Activated CD8-positive, alpha-beta T cell treated with anti-CD3 and anti-CD28 coated beads for 36 hours (primary cell): ENCODE results near the gene GNRH2. TPM values are rescaled to one million over a fixed set of nuclear protein-coding genes. Genes with fewer than 3 reads are reported as not detected.
A peak's percentile ranks its signal among the peaks of the same experiment; 100 is the strongest.

Source experiments
- ATAC-seq: fragments of 200-7000 bp; cut with Tn5 transposase; one replicate; pipeline ENCODE4 v1.10.0; 2021; ENCODE audit warnings: mild to moderate bottlenecking, moderate library complexity
- CTCF ChIA-PET: fragments of 350-600 bp; sonication (Branson Sonifier 250); formaldehyde crosslinking; loops from one replicate; lab custom pipeline; 2021; ENCODE audit warnings: antibody characterized with exemption; lab: Charles Lee
- POLR2A ChIA-PET: fragments of 350-600 bp; sonication (Branson Sonifier 250); formaldehyde crosslinking; loops from one replicate; lab custom pipeline; 2021; ENCODE audit warnings: antibody characterized with exemption; lab: Charles Lee
- DNase-seq: peaks from one replicate; pipeline ENCODE4 v3.0.0-alpha.2; 2020
- H3K27ac Mint-ChIP-seq: one replicate; pipeline ENCODE4 v1.8.0; 2021; ENCODE audit warnings: mild to moderate bottlenecking, mixed read lengths
- H3K27me3 Mint-ChIP-seq: one replicate; pipeline ENCODE4 v1.8.0; 2021; ENCODE audit warnings: mixed read lengths
- H3K36me3 Mint-ChIP-seq: one replicate; pipeline ENCODE4 v1.8.0; 2021; ENCODE audit warnings: low read depth, mixed read lengths
- H3K4me1 Mint-ChIP-seq: one replicate; pipeline ENCODE4 v1.8.0; 2021; ENCODE audit warnings: low read depth, mixed read lengths
- H3K4me3 Mint-ChIP-seq: one replicate; pipeline ENCODE4 v1.8.0; 2021; ENCODE audit warnings: mild to moderate bottlenecking, moderate library complexity, mixed read lengths
- H3K9me3 Mint-ChIP-seq: one replicate; pipeline ENCODE4 v1.8.0; 2021; ENCODE audit warnings: mixed read lengths
- intact Hi-C: fragments of 100-400 bp; cut with micrococcal nuclease; formaldehyde crosslinking; loops from one replicate; pipeline ENCODE4 v1.10.0; 2022
- total RNA-seq, 2 experiments: library from RNA; stranded (reverse); gene quantifications; one replicate each; pipeline ENCODE4 v1.2.3, GENCODE V29; 2021
- TF ChIP-seq, protein P1 (sequence below): fragments of 200-600 bp; IDR thresholded peaks from one replicate; pipeline ENCODE4 v1.8.0; 2022; ENCODE audit warnings: antibody characterized with exemption, mild to moderate bottlenecking

The GNRH2 gene
- total RNA-seq, 2 experiments from 2014 or later = 0.36 to 0.85 TPM

DNA sequence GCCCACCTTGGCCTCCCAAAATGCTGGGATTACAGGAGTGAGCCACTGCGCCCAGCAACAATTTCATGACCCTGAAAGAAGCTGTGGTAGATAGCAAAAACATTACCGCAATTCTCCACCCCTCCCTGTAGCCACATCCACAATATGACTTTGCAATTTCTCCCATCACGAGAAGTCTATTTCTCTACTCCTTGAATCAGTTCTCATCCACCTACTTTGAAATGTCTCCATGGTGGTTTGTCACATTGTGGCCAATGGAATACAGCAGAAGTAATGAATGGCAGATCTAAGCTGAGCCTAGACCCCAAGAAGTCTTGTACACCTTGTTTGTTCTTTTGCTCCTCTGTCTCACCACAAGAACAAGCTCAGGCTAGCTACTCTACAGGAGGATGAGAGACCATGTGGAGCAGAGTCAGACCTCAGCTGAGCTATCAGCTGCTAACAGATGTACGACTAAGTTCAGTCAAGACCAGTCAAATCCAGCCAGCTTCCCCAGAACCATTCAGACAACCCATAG, 34.3 kb downstream of the GNRH2 start:
- Mint-ChIP-seq H3K9me3 (no peaks in the 10 kb centered on the region), H3K4me3 (peak overlapping the region; percentile 2), H3K27me3 (peaks cover 27% of the 10 kb centered on the region), H3K27ac (no peak overlapping the region), H3K36me3 (no peaks in the 10 kb centered on the region), H3K4me1 (peaks cover 9% of the 10 kb centered on the region)
- POLR2A ChIA-PET = interaction anchor here (0.6 to 1.3 kb wide), 3 partner anchors 10 to 91 kb away, joined by 3 read pairs; no protein-coding TSS in a partner anchor
- TF ChIP-seq, protein P1, sequence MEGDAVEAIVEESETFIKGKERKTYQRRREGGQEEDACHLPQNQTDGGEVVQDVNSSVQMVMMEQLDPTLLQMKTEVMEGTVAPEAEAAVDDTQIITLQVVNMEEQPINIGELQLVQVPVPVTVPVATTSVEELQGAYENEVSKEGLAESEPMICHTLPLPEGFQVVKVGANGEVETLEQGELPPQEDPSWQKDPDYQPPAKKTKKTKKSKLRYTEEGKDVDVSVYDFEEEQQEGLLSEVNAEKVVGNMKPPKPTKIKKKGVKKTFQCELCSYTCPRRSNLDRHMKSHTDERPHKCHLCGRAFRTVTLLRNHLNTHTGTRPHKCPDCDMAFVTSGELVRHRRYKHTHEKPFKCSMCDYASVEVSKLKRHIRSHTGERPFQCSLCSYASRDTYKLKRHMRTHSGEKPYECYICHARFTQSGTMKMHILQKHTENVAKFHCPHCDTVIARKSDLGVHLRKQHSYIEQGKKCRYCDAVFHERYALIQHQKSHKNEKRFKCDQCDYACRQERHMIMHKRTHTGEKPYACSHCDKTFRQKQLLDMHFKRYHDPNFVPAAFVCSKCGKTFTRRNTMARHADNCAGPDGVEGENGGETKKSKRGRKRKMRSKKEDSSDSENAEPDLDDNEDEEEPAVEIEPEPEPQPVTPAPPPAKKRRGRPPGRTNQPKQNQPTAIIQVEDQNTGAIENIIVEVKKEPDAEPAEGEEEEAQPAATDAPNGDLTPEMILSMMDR = no peak
- intact Hi-C loops = no loop called here
- CTCF ChIA-PET = interaction anchor here (0.6 to 4.4 kb wide), 11 partner anchors 15 to 388 kb away, joined by 3 to 27 read pairs (median 4); no protein-coding TSS in a partner anchor
- DNase-seq = peak; percentile 39
- peak; percentile 38 for ATAC-seq

DNA sequence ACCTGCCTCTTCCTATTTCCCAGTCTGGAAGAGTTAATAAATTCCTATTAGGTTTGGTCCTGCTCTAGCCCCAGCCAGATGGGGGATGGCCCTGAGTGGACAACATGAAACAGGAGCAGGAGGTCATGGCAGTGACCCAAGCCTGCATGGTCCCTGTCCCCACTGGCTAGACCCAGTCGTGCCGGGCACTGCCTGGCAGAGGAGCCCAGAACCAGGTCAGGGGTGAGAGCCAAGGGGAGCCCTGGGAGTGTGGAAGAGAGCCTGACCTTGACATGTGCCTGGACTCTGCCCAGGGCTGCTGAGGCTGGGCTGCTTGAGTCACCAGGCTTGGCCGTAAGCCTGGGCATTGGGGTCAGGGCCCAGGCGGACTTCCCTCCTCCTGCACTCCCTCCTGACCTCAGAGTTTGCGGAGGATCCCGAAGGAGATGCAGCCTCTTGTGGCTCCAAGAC, 37.5 kb downstream of the GNRH2 start:
- Mint-ChIP-seq H3K4me3 (no peak overlapping the region), H3K9me3 (no peaks in the 10 kb centered on the region), H3K27me3 (peaks cover 43% of the 10 kb centered on the region), H3K36me3 (no peaks in the 10 kb centered on the region), H3K27ac (no peak overlapping the region), H3K4me1 (peaks cover 10% of the 10 kb centered on the region)
- intact Hi-C loops = no loop called here
- TF ChIP-seq, protein P1 = no peak
- no peak for DNase-seq
- ATAC-seq = no peak
- ChIA-PET POLR2A (no interaction called here), CTCF (no interaction called here)

DNA sequence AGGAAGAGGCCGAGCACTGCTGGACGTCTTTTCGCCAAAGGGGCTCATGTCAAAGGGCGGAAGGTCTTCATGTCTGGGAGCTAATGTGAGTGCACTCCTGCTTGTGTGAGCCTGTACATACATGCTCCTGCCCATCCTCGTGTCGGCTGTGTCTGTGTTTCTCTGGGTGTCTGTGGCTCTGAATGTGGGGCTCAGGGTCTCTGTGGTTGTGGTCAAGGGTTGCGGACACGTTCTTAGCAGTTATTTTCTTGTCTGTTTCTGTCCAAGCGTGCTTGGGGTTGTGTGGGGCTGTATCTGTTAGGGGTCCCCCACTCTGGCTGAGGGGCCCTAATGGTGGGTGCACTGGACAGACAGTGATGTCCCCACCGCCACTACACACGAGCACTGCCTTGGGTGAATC, 38.2 kb downstream of the GNRH2 start:
- no peak overlapping the region for H3K4me3 Mint-ChIP-seq
- DNase-seq (no peak), ATAC-seq (no peak)
- H3K27ac Mint-ChIP-seq = no peak overlapping the region
- peaks cover 10% of the 10 kb centered on the region for H3K4me1 Mint-ChIP-seq
- no peaks in the 10 kb centered on the region for H3K36me3 Mint-ChIP-seq
- ChIA-PET POLR2A (no interaction called here), CTCF (no interaction called here)
- TF ChIP-seq, protein P1 = no peak
- H3K27me3 Mint-ChIP-seq = peaks cover 43% of the 10 kb centered on the region
- intact Hi-C loops = no loop called here
- no peaks in the 10 kb centered on the region for H3K9me3 Mint-ChIP-seq

DNA sequence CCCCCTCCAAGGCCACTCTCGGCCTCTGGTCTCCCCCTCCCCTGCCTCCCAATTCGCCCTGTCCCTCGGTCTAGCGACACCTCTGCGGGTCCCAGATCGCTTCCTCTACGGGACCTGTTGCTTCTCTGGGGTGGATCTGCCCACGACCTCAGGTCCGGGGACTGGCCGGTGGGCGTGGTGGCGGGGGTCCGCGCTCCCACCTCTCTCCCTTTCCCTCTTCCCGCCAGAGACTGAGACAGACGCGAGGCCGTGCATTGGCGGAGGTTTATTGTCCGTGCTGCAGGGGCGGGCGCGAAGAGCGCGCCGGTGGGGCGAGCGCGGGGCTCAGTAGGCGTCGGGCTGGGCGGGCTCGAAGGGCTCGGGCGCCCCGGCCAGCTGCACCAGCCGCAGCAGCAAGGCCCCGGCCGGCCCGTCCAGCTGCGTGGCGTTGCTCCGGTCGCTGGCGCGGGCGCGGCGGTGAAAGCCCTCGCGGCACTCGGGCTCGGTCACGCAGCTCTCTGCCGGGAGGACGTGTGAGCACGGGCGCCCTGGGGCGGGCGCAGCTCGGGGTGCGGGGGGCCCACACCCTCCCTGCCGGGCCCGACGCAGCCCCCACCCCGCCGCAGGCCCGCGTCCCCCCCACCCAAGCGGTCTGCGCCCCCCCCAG, 39.0 kb downstream of the GNRH2 start:
- Mint-ChIP-seq H3K27me3 (peaks cover 43% of the 10 kb centered on the region), H3K36me3 (no peaks in the 10 kb centered on the region), H3K4me1 (peaks cover 9% of the 10 kb centered on the region), H3K4me3 (peak overlapping the region; percentile 43), H3K27ac (no peak overlapping the region), H3K9me3 (no peaks in the 10 kb centered on the region)
- ChIA-PET CTCF (no interaction called here), POLR2A (no interaction called here)
- TF ChIP-seq, protein P1 = no peak
- intact Hi-C loops = no loop called here
- ATAC-seq = peak; percentile 45
- no peak for DNase-seq
